HFFc6 (cell line): ENCODE data around the gene AOPEP. TPM values are rescaled to one million over a fixed set of nuclear protein-coding genes. Genes with fewer than 3 reads are reported as not detected.
A peak's percentile ranks its signal among the peaks of the same experiment; 100 is the strongest.

ENCODE experiments used
- DNase-seq: peaks from one replicate; pipeline ENCODE4 v3.0.0-alpha.2; 2018
- H3K27ac Mint-ChIP-seq: 2 replicates; pipeline ENCODE4 v1.8.0; 2020; ENCODE audit warnings: mild to moderate bottlenecking, mixed read lengths
- H3K27me3 Mint-ChIP-seq: 2 replicates; pipeline ENCODE4 v1.8.0; 2021; ENCODE audit warnings: mild to moderate bottlenecking, moderate library complexity, mixed read lengths; ENCODE audit not compliant: insufficient read depth
- H3K36me3 Mint-ChIP-seq: 2 replicates; pipeline ENCODE4 v1.8.0; 2021; ENCODE audit warnings: low read depth, mixed read lengths
- H3K4me1 Mint-ChIP-seq: 2 replicates; pipeline ENCODE4 v1.8.0; 2020; ENCODE audit warnings: low read depth, mixed read lengths
- H3K4me3 Mint-ChIP-seq: 2 replicates; pipeline ENCODE4 v1.8.0; 2020; ENCODE audit warnings: mild to moderate bottlenecking, moderate library complexity, mixed read lengths
- H3K9me3 Mint-ChIP-seq: 2 replicates; pipeline ENCODE4 v1.8.0; 2020; ENCODE audit warnings: mild to moderate bottlenecking, mixed read lengths
- CTCF ChIP-seq: fragments of 200-600 bp; sonication (generic); IDR thresholded peaks from 2 replicates; pipeline ENCODE4 v1.5.0; 2021; ENCODE audit warnings: antibody characterized with exemption, mild to moderate bottlenecking
- total RNA-seq, 6 experiments: library from RNA; stranded (reverse); fragmentation: NEBNext Ultra II Directional; extraction: Animal tissue kit (Norgen Biotek cat#: 25700); gene quantifications; 2 replicates in 1 of 6; 3 replicates in 5 of 6; pipeline ENCODE4 v1.2.3, GENCODE V29; 2021

AOPEP gene
- total RNA-seq, 6 experiments from 2014 or later = 32.2 to 46.6 (median 36.3) TPM

- Mint-ChIP-seq H3K36me3 (peaks cover 15% of the 10 kb centered on the region; the same call in 1 of the 2 replicates), H3K4me1 (peaks cover 63% of the 10 kb centered on the region), H3K9me3 (no peaks in the 10 kb centered on the region), H3K27ac (peak overlapping the region; percentile 92), H3K27me3 (no peaks in the 10 kb centered on the region; the same call in 1 of the 2 replicates), H3K4me3 (peak overlapping the region; percentile 38)
- DNase-seq = peak; percentile 66
- no peak for TF ChIP-seq CTCF
Measured at GRCh38 chr9:94860678-94861588, 134.4 kb downstream of the AOPEP start.

- H3K9me3 Mint-ChIP-seq = no peaks in the 10 kb centered on the region
- peak overlapping the region; percentile 92 for H3K27ac Mint-ChIP-seq
- H3K4me3 Mint-ChIP-seq = peak overlapping the region; percentile 30; the same call in 1 of the 2 replicates
- peaks cover 15% of the 10 kb centered on the region; the same call in 1 of the 2 replicates for H3K36me3 Mint-ChIP-seq
- H3K4me1 Mint-ChIP-seq = peaks cover 71% of the 10 kb centered on the region
- TF ChIP-seq CTCF = no peak
- peak; percentile 76 for DNase-seq
- no peaks in the 10 kb centered on the region; the same call in 1 of the 2 replicates for H3K27me3 Mint-ChIP-seq
Measured at GRCh38 chr9:94861589-94862272, 135.2 kb downstream of the AOPEP start.

- DNase-seq = no peak
- peaks cover 95% of the 10 kb centered on the region for H3K4me1 Mint-ChIP-seq
- peak overlapping the region; percentile 58 for H3K27ac Mint-ChIP-seq
- H3K4me3 Mint-ChIP-seq = peak overlapping the region; percentile 75
- no peaks in the 10 kb centered on the region; the same call in 1 of the 2 replicates for H3K27me3 Mint-ChIP-seq
- no peak for TF ChIP-seq CTCF
- H3K36me3 Mint-ChIP-seq = 0 out of 2 replicates have a peak, but pooled peaks cover 10% of the 10 kb centered on the region
- no peaks in the 10 kb centered on the region for H3K9me3 Mint-ChIP-seq
Measured at GRCh38 chr9:94864196-94864595, 137.7 kb downstream of the AOPEP start.

GRCh38 chr9:94864862-94865509, 138.5 kb downstream of the AOPEP start:
- DNase-seq = no peak
- peaks cover 95% of the 10 kb centered on the region for H3K4me1 Mint-ChIP-seq
- no peaks in the 10 kb centered on the region; the same call in 1 of the 2 replicates for H3K27me3 Mint-ChIP-seq
- TF ChIP-seq CTCF = no peak
- H3K27ac Mint-ChIP-seq = peak overlapping the region; percentile 83
- H3K4me3 Mint-ChIP-seq = peak overlapping the region; percentile 76
- no peaks in the 10 kb centered on the region for H3K9me3 Mint-ChIP-seq
- 0 out of 2 replicates have a peak, but pooled peaks cover 6% of the 10 kb centered on the region for H3K36me3 Mint-ChIP-seq
